NCI-H1048 (cell line): Measurements from ENCODE around the gene CDK13.
"Not testable (repeated sequence)": the region's sequence is repeated elsewhere in the genome, so short reads cannot be mapped to it uniquely, and the experiment has no call there.

Source experiments
- DNase-seq: peaks from one replicate; lab custom pipeline; 2025; lab: John Stamatoyannopoulos, UW

Gene CDK13

DNA sequence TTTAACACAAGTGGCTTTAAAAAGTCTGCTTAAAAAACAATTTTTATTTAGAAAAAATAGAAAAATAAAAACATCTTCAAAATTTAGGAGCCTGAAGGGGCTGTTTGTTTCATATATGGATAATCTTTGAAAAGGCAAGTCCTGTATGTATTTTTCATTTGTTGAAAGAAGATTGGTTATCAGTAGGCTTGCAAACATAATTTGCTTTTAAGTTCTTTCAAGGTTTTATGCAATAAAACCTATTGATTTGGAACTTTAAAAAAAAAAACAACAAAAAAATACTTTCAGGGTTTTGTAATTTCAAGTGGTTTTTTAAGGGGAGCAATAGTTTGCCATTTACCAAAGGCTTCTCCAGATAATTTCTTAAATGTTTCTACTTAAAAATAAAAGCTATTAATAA is 148.8 kb downstream of the CDK13 start:
- no peak for DNase-seq

GRCh38 chr7:40099837-40100236 is 149.8 kb downstream of the CDK13 start:
- no peak for DNase-seq

GRCh38 chr7:40101201-40101600 is 151.1 kb downstream of the CDK13 start:
- no peak for DNase-seq

GRCh38 chr7:40102897-40103296 is 152.8 kb downstream of the CDK13 start:
- no peak for DNase-seq

GRCh38 chr7:40105879-40106473 is 155.9 kb downstream of the CDK13 start:
- no peak for DNase-seq

DNA sequence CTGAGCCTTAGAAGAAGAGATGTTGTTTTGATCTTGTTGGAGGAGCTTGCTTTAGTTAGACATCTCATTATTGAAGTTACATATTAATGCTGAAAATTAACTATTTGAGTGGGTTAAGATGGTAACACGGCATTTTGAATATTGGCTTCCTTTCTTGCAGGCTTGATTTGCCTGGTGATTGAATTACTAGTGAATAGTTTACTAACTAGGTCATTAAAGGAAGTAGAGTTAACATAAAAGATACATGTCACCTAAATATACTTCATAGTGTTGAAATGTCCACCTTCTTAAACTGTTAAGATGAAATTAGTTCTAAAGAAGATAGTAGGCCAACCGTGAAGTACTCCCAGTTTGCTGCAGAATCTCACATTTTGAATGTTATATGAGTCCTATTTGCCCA is 165.9 kb downstream of the CDK13 start:
- no peak for DNase-seq

DNA sequence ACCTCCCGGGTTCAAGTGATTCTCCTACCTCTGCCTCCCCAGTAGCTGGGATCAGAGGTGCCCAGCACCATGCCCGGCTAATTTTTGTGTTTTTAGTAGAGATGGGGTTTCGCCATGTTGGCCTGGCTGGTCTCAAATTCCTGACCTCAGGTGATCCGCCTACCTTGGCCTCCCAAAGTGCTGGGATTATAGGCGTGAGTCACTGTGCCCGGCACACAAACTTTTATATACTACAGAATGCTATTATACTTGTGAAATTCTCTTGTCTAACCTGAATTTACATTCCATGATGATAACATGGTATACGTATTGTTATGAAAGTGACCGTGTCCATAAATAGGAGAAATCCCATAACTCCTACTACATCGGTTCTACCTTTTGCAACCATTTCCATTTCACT is 167.1 kb downstream of the CDK13 start:
- DNase-seq, result not testable (repeated sequence)

DNA sequence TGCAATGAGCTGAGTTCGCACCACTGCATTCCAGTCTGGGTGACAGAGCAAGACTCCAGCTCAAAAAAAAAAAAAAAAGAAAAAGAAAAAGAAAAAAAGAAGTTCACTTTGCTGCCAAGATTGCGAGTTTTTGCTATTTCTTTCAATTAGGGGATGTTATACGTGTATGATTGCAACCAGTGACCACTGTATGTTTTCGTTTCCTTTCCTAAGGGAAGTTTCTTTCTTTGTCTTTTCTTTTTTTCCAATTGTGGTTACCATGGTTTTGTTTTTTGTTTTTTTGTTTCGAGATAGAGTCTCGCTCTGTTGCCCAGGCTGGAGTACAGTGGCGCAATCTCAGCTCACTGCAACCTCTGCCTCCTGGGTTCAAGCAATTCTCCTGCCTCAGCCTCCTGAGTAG is 168.1 kb downstream of the CDK13 start:
- not testable (repeated sequence) for DNase-seq

DNA sequence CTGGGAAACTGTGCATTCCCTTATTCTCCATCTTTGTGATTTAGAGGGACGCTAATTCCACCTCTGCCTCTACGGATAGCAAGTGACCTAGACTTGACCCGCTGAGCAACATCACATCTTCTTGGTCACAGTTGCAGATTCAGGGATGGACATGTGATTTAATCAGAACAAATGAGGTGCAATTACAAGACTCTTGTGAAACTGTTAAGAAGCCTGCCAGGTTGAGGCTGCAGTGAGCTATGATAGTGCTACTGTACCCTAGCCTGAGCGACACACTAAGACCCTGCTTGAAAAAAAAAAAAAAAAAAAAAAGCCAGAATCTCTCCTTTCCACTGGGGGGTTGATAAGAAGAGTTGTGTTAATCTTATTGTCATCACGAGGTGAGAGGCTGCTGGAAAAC is 170.0 kb downstream of the CDK13 start:
- no peak for DNase-seq

DNA sequence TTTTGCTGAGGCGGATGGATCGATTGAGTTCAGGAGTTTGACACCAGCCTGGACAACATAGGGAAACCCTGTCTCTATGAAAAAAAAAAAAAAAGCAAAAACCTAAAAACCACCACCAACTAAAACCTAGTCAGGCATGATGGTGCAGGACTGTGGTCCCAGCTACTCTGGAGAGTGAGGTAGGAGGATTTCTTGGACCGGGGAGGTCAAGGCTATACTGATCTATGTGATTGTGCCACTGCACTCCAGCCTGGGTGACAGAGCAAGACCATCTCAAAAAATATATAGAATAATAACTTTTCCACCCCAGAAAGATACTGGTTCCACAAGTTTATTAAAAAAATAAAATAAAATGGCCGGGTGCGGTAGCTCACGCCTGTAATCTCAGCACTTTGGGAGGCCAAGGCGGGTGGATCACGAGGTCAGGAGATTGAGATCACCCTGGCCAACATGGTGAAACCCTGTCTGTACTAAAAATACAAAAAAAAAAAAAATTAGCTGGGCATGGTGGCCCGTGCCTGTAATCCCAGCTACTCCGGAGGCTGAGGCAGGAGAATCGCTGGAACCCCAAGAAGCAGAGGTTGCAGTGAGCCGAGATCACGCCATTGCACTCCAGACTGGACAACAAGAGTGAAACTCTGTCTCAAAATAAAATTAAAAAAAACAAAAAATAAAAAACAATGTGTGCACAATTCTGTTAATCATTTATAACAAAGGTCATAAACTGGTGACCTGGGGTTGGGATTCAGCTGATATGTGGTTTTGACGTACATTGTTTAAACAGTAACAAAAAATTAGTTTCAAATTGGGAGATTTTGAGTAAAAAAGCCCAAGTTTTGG is 172.3 kb downstream of the CDK13 start:
- not testable (repeated sequence) for DNase-seq

GRCh38 chr7:40122940-40123254 is 172.8 kb downstream of the CDK13 start:
- DNase-seq, result no peak

DNA sequence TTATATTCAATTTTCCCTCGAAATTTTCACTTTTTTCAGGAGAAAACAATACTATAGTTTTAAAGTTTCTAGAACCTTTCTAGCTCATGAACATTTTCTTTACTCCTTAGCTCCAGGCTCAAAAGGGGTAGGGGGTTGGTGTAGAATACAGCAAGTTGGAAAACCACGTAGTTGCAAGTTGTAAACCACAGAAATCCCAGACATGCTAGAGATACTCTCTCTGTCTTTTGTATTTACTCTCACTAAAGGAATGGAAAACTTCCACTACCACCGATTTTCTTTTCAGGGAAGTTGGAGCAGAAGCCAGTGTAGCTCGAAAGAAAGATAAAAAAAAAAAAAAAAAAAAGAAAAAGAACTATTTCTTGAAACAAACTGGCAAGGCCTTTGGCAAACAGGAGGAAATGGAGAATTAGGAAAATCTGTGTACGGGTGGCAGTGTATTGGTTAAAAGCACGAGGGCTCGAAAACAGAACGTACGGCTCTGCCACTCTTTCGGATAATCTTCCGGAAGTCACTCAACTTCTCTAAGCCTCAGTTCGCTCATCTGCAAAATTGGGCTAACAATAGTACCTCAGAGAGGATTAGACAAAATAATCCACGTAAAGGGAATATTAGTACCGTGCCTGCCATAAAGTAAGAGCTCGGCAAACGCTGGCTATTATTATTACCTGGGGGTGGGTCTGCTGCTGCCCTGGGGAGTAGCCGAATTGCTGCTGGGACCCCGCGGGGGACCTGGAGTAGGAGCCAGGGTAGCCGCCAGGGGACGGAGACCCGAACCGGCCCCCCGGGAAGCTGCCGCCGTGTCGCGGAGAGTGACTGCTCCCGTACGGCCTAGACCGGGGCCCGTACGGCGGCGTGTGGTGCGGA is 183.7 kb downstream of the CDK13 start:
- DNase-seq, result no peak

GRCh38 chr7:40134428-40135316 is 184.6 kb downstream of the CDK13 start, which contains the start of the genes MPLKIP and SUGCT:
Gene MPLKIP, minus strand, starts transcription at chr7:40134622. Its CDS starts 55 bp downstream, at chr7:40134567.
Gene SUGCT, plus strand, starts transcription at chr7:40135005.
- peak; percentile 40 for DNase-seq

DNA sequence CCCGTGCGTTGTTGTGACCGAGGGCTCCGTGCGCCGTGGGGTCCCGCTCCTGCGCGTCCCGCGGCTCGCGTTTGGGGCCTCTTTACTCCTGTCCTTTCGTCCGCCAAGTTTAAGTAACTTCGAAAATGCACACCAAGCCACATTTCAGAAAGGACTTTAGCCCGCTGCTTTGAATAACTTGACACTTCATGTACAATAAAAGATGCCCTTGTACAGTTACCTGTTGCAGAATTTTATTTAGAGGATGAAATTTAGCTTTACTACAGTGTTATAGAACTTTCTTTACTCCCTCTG is 185.2 kb downstream of the CDK13 start:
- no peak for DNase-seq

GRCh38 chr7:40137563-40137962 is 187.5 kb downstream of the CDK13 start:
- no peak for DNase-seq

GRCh38 chr7:40138973-40139372 is 188.9 kb downstream of the CDK13 start:
- no peak for DNase-seq

DNA sequence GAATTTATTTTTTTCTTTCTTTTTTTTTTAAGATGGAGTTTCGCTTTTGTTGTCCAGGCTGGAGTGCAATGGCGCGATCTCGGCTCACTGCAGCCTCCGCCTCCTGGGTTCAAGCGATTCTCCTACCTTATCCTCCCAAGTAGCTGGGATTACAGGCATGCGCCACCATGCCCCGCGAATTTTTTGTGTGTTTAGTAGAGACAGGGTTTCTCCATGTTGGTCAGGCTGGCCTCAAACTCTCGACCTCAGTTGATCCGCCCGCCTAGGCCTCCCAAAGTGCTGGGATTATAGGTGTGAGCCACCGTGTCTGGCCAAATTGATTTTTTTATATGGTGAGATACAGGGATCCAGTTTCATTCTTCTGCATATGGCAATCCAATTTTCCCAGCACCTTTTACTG is 189.8 kb downstream of the CDK13 start:
- not testable (repeated sequence) for DNase-seq

- DNase-seq, result not testable (repeated sequence)
Measured at GRCh38 chr7:40141916-40142315, 191.9 kb downstream of the CDK13 start.

- not testable (repeated sequence) for DNase-seq
Measured at GRCh38 chr7:40145596-40146130, 195.6 kb downstream of the CDK13 start.

DNA sequence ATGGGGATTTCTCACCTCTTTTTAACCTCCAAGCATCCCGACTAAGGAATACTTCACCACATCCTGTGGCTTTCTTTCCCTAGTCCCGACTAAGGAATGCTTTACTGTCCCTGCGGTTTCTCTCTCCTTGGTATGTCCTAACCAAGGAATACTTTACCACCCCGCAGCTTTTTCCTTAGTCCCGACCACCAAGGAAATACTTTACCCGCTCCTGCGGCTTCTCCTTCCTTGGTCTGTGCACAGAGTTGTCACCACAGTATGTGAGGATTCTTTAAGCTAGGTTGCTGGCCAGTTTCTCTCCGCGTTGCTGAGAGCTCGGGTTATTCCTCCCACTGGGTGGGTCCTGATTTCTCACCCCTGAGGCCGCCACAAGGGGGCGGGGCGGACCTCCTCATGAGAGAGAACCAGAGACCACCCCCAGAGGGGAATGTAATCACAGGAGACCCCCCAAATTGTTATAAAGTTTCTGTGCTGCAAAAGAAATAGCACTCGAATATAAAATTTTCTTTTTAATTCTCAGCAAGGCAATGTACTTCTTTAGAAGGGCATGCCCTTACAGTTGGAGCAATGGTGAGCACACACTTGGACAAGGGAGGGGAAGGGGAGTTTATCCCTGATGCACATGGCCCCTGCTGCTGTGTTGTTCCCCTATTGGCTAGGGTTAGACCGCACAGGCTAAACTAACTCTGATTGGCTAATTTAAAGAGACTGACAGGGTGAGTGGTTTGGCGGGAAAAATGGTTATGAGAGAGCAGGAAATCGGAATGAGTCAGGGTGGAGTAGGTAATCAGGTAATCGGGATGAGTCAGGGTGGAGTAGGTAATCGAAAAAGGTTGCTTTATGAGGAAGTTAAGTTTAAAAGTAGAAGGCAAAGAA is 197.6 kb downstream of the CDK13 start:
- no peak for DNase-seq

- not testable (repeated sequence) for DNase-seq
Measured at GRCh38 chr7:40148247-40148580, 198.2 kb downstream of the CDK13 start.
